ENCODE measurements around the gene CACNA1H. TPM values are rescaled to one million over a fixed set of nuclear protein-coding genes. Genes with fewer than 3 reads are reported as not detected.

Gene CACNA1H
- total RNA-seq, 4 donors from 2014 or later = 133 to 330 (median 173) TPM

GRCh38 chr16:1147027-1147426 is 5.9 kb upstream of the CACNA1H start:
- ATAC-seq = no peak
- no peak for TF ChIP-seq POLR2AphosphoS5 (IDR thresholded peaks at IDR 0.05)
- TF ChIP-seq EP300 (IDR thresholded peaks at IDR 0.05) = no peak
- TF ChIP-seq POLR2A (IDR thresholded peaks at IDR 0.05) = no peak
- no peak for TF ChIP-seq CTCF (IDR thresholded peaks at IDR 0.05)
- peaks cover 3% of the 10 kb centered on the region for H3K27me3 ChIP-seq
- H3K4me3 ChIP-seq = no peak overlapping the region
- H3K36me3 ChIP-seq = no peaks in the 10 kb centered on the region
- peaks cover 0 to 14% (median 4%) of the 10 kb centered on the region in 3 donors for H3K4me1 ChIP-seq
- H3K27ac ChIP-seq = no peak overlapping the region
- no peaks in the 10 kb centered on the region for H3K9me3 ChIP-seq
- 100% methylated on average over 1 of the region's 5 CpGs; no CpG with 5 or more reads in 1 of the 2 donors for WGBS, 2 donors (ENCODE audit: low coverage in 1 of 2)

DNA sequence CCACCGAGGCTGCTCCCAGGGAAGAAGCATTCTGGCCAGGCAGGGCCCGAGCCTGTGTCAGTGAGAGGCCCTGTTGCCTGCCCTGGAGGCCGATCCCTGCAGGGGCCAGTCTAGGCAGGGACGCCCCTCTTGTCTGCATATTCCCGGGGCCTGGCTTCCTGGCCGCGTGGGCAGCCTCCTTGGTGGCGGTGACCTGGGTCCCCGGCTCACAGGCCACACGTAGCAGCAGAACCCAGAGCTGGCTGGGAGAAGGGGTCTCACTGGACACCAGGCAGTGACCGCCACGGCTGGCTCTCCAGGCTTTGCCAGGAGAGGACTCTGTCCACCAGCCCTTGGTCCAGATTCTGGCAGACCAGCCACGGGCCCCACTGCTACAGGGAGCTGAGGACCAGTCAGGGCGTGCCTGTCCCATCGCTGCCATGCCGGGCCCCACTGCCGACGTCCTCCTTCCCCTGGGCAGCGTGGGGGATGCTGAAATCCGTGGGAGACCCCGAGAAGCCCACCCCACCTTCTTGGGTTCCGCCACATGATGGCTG is 3.7 kb upstream of the CACNA1H start:
- no peak for TF ChIP-seq POLR2A (IDR thresholded peaks at IDR 0.05)
- no peak for TF ChIP-seq EP300 (IDR thresholded peaks at IDR 0.05)
- no peak for TF ChIP-seq CTCF (IDR thresholded peaks at IDR 0.05)
- no peak for TF ChIP-seq POLR2AphosphoS5 (IDR thresholded peaks at IDR 0.05)
- no peak for ATAC-seq
- peaks cover 19% of the 10 kb centered on the region for H3K27me3 ChIP-seq
- H3K36me3 ChIP-seq = no peaks in the 10 kb centered on the region
- no peaks in the 10 kb centered on the region for H3K9me3 ChIP-seq
- no peak overlapping the region for H3K4me3 ChIP-seq
- WGBS, 2 donors (ENCODE audit: low coverage in 1 of 2) = no CpG with 5 or more reads among the region's 22 CpGs
- peaks cover 0 to 30% (median 13%) of the 10 kb centered on the region in 3 donors for H3K4me1 ChIP-seq
- H3K27ac ChIP-seq = no peak overlapping the region

DNA sequence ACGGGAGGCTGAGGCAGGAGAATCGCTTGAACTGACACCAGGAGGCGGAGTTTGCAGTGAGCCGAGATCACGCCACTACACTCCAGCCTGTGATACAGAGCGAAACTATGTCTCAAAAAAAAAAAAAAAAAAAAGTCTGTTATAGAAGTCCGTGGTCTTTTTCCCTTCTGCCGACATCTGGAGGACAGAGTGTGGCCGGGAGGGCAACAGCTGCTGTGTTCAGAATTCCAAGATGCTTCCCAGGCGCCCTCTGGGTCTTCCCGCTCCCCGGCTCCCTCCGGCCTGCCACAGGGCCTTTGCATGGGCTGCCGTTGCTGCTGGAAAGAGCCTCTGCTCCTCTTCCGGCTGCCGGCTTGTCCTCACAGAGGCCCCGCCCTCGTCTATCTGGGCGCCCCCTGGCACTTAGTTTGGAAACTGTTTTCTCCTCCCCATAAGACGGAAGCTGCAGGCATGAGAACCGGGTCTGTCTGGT is 2.4 kb upstream of the CACNA1H start:
- Histone ChIP-seq H3K4me1 (peaks cover 0 to 44% (median 18%) of the 10 kb centered on the region in 3 donors), H3K27ac (no peak overlapping the region), H3K36me3 (no peaks in the 10 kb centered on the region), H3K4me3 (no peak overlapping the region), H3K9me3 (no peaks in the 10 kb centered on the region), H3K27me3 (peaks cover 33% of the 10 kb centered on the region)
- no peak for TF ChIP-seq POLR2A (IDR thresholded peaks at IDR 0.05)
- WGBS, 2 donors (ENCODE audit: low coverage in 1 of 2) = 57 to 63% methylated on average over 5 to 17 of the region's 21 CpGs
- no peak for ATAC-seq

DNA sequence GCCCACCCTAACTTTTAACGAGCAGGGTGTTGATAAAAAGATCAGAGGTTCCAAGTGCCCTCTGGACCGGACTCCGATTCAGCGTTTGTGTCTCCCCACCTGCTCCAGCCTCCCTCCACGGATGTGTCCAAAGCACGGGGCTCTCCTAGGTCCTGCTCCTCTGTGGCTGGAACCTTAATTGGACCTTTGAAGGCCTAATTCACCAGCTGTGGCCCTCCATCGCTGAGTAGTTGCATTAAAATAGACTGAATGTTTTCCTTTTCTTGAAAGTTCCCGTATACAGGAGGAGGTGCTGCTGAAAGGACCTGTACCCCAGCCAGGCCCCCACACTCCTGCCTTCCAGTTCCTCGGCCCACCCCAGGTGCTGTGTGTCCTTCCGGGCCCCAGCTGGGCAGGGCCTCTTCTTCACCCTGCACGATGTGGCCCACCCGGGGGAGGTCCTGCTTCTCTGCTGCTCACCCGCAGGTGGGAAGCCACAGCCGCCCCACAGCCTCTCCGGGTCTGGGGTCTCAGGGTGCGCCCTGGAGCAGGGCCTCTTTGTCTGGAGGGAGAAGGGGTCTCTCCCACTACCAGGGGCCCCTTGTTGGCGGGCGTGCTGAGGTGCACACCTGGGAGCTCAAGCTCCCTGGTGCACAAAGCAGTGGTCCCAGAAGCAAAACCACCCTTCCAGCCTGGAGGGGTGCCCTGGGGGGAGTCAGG is 1.3 kb upstream of the CACNA1H start:
- H3K9me3 ChIP-seq = no peaks in the 10 kb centered on the region
- H3K4me1 ChIP-seq = peaks cover 0 to 54% (median 18%) of the 10 kb centered on the region in 3 donors
- peak overlapping the region in 1 of 2 donors; percentile 76 for H3K4me3 ChIP-seq
- H3K27ac ChIP-seq = peak overlapping the region in 3 of 4 donors; percentile 87 to 98 (median 94)
- TF ChIP-seq POLR2A (IDR thresholded peaks at IDR 0.05) (no peak), POLR2AphosphoS5 (IDR thresholded peaks at IDR 0.05) (no peak), CTCF (IDR thresholded peaks at IDR 0.05) (no peak), EP300 (IDR thresholded peaks at IDR 0.05) (no peak)
- H3K36me3 ChIP-seq = no peaks in the 10 kb centered on the region
- 0 to 58% methylated on average over 1 to 4 of the region's 18 CpGs for WGBS, 2 donors (ENCODE audit: low coverage in 1 of 2)
- ATAC-seq = no peak
- peaks cover 43% of the 10 kb centered on the region for H3K27me3 ChIP-seq

- H3K27me3 ChIP-seq = peaks cover 50% of the 10 kb centered on the region
- WGBS, 2 donors (ENCODE audit: low coverage in 1 of 2) = no CpG with 5 or more reads among the region's 40 CpGs
- peak; percentile 25 for ATAC-seq
- peak overlapping the region; percentile 45 to 76 for H3K4me3 ChIP-seq
- H3K36me3 ChIP-seq = no peaks in the 10 kb centered on the region
- H3K27ac ChIP-seq = peak overlapping the region; percentile 7 to 98 (median 90)
- no peak for TF ChIP-seq POLR2A (IDR thresholded peaks at IDR 0.05)
- no peak for TF ChIP-seq EP300 (IDR thresholded peaks at IDR 0.05)
- TF ChIP-seq CTCF (IDR thresholded peaks at IDR 0.05) = no peak
- H3K4me1 ChIP-seq = peaks cover 0 to 60% (median 18%) of the 10 kb centered on the region in 3 donors
- no peaks in the 10 kb centered on the region for H3K9me3 ChIP-seq
These were observed 725 bp upstream of the CACNA1H start for GRCh38 chr16:1152123-1152638.
